Panc1 (cell line): ENCODE data around the gene CMTM7.

Source experiments
- POLR2AphosphoS5 ChIP-seq: IDR thresholded peaks from 2 replicates; pipeline ENCODE4 v1.6.1; 2012; ENCODE audit warnings: mild to moderate bottlenecking, low read depth, low read length, moderate library complexity
- TF ChIP-seq, protein P1 (sequence below): fragments of 450-650 bp; IDR thresholded peaks from 2 replicates; pipeline ENCODE4 v1.5.1; 2017; ENCODE audit warnings: mild to moderate bottlenecking

DNA sequence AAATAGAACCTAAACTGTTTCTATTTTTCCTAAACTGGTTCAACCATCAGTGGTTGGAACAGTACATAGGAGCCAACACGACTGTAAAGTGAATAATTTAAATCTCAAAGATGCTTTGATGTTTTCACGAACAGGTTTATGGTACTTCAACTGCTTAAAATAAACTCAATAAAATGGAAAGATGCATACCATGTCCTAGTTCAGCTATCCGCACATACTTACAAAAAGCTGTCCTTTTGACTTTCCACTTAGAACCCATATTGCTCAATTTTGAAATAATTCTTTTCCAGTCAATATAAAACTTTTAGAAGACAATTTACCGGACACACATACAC lies 110.1 kb downstream of the CMTM7 start:
- TF ChIP-seq, protein P1, sequence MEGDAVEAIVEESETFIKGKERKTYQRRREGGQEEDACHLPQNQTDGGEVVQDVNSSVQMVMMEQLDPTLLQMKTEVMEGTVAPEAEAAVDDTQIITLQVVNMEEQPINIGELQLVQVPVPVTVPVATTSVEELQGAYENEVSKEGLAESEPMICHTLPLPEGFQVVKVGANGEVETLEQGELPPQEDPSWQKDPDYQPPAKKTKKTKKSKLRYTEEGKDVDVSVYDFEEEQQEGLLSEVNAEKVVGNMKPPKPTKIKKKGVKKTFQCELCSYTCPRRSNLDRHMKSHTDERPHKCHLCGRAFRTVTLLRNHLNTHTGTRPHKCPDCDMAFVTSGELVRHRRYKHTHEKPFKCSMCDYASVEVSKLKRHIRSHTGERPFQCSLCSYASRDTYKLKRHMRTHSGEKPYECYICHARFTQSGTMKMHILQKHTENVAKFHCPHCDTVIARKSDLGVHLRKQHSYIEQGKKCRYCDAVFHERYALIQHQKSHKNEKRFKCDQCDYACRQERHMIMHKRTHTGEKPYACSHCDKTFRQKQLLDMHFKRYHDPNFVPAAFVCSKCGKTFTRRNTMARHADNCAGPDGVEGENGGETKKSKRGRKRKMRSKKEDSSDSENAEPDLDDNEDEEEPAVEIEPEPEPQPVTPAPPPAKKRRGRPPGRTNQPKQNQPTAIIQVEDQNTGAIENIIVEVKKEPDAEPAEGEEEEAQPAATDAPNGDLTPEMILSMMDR = no peak
- no peak for TF ChIP-seq POLR2AphosphoS5
